Epithelial cell of proximal tubule (primary cell): ENCODE data around the gene MECP2. TPM values are rescaled to one million over a fixed set of nuclear protein-coding genes. Genes with fewer than 3 reads are reported as not detected.

Source experiments
- DNase-seq: peaks from one replicate; pipeline ENCODE4 v3.0.0-alpha.2; 2011; ENCODE audit warnings: low read depth
- H3K4me3 ChIP-seq: 2 replicates; pipeline ENCODE4 v1.5.1; 2011; ENCODE audit warnings: low read depth, mild to moderate bottlenecking, low read length
- total RNA-seq: library from RNA; depleted of rRNA; stranded (reverse); fragments of >200 nt; gene quantifications from 2 replicates; pipeline ENCODE4 v1.2.3, GENCODE V29; 2015
- TF ChIP-seq, protein P1 (sequence below): conservative IDR thresholded peaks from 2 replicates; pipeline ENCODE4 v1.5.1; 2012; ENCODE audit warnings: low read depth, mild to moderate bottlenecking, low read length

Gene MECP2
- total RNA-seq, 1 donor from 2014 or later = 18.1 TPM

GRCh38 chrX:154115750-154116149 is 18.2 kb upstream of the MECP2 start:
- TF ChIP-seq, protein P1, sequence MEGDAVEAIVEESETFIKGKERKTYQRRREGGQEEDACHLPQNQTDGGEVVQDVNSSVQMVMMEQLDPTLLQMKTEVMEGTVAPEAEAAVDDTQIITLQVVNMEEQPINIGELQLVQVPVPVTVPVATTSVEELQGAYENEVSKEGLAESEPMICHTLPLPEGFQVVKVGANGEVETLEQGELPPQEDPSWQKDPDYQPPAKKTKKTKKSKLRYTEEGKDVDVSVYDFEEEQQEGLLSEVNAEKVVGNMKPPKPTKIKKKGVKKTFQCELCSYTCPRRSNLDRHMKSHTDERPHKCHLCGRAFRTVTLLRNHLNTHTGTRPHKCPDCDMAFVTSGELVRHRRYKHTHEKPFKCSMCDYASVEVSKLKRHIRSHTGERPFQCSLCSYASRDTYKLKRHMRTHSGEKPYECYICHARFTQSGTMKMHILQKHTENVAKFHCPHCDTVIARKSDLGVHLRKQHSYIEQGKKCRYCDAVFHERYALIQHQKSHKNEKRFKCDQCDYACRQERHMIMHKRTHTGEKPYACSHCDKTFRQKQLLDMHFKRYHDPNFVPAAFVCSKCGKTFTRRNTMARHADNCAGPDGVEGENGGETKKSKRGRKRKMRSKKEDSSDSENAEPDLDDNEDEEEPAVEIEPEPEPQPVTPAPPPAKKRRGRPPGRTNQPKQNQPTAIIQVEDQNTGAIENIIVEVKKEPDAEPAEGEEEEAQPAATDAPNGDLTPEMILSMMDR = no peak
- no peak for DNase-seq

DNA sequence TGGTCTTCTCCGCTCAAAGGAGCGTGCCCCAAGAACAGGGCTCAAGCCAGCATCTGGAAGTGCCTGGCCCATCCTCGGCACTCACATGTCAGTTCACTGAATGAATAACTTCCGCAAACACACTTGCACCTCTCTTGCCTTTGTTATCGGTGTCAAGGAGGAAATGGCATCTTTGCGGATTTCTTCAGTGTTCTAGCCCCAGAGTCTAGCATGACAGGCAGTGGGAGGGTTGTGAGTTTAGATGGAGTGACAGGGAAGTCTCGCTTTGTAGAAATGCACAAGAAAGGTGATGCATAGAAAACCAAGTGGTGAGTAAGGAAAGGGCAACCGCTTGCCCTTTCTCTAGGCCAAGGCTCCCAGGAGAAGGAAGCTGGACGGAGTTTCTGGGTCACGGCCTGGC is 17.6 kb upstream of the MECP2 start:
- TF ChIP-seq, protein P1 = no peak
- DNase-seq = no peak
- no peak overlapping the region for H3K4me3 ChIP-seq

More at GRCh38 chrX:154115750-154116149, 18.2 kb upstream of the MECP2 start:
- H3K4me3 ChIP-seq = no peak overlapping the region

DNA sequence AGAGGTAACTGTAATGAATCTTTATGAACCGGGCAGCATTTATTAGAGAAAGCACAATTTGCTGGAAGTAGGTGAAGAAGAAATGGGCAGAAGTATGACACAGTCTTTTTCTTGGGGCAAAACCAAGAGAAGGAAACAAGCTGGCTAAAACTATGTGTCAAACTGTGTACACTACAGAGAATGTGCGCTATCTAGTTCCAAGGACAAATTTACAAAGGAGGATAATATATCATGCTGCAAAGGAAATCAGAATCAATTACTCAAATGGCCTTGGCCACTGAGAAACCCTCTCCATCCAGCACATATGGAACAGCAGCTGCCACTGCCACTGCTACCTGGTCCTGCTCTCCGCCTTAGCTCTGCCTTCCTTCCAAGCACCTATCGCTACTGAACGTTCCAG is 17.1 kb upstream of the MECP2 start:
- no peak for DNase-seq
- H3K4me3 ChIP-seq = no peak overlapping the region
- TF ChIP-seq, protein P1 = no peak

- TF ChIP-seq, protein P1 = no peak
- DNase-seq = no peak
- no peak overlapping the region for H3K4me3 ChIP-seq
Measured at GRCh38 chrX:154113729-154114128, 16.2 kb upstream of the MECP2 start.

DNA sequence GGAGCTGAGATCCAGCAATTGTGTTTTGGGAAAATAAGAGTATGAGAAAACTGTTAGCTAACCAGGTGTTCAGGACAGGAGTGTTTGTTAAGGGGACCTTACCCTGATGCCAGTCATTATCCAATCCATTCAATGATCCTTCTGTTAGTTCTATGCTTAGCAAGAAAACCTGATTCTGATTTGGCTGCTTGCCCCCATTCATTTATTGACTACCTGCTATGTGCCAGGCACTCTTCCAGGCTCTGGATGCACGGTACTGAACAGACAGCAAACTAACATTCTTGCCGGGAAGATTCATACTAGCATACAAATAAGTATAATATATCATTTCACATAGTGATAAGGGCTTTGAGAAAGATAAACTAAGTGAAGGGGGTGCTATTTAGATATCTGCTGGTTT is 1.0 kb upstream of the MECP2 start:
- no peak for DNase-seq
- no peak overlapping the region for H3K4me3 ChIP-seq
- TF ChIP-seq, protein P1 = no peak

- TF ChIP-seq, protein P1 = no peak
- no peak for DNase-seq
- peak overlapping the region; percentile 72 for H3K4me3 ChIP-seq
Measured at GRCh38 chrX:154097003-154097588, 421 bp downstream of the MECP2 start.

GRCh38 chrX:154096140-154097002 is 1.1 kb downstream of the MECP2 start:
- TF ChIP-seq, protein P1 = no peak
- no peak for DNase-seq

More at GRCh38 chrX:154096140-154097002, 1.1 kb downstream of the MECP2 start:
- H3K4me3 ChIP-seq = peak overlapping the region; percentile 72
